ENCODE data around the gene RYR2. TPM values are rescaled to one million over a fixed set of nuclear protein-coding genes. Genes with fewer than 3 reads are reported as not detected.
A peak's percentile ranks its signal among the peaks of the same experiment; 100 is the strongest.
"Not testable (repeated sequence)": the region's sequence is repeated elsewhere in the genome, so short reads cannot be mapped to it uniquely, and the experiment has no call there.

The RYR2 gene
- total and polyA plus RNA-seq, 2 donors = 0.21 to 0.38 TPM

GRCh38 chr1:237843516-237843915, 801.5 kb downstream of the RYR2 start:
- H3K9me3 ChIP-seq (ENCODE audit: control insufficient read depth in 2 of 2, insufficient read depth in 1 of 2, low read length in 1 of 2); H3K4me1 ChIP-seq (ENCODE audit: control insufficient read depth in 2 of 2, insufficient read depth in 2 of 2, low read length in 2 of 2); H3K27ac ChIP-seq (ENCODE audit: low read depth in 1 of 2, low read length in 1 of 2); DNase-seq (ENCODE audit: low read depth in 6 of 9, low spot score in 9 of 9); H3K27me3 ChIP-seq (ENCODE audit: control insufficient read depth in 2 of 2, insufficient read depth in 1 of 2, low read length in 1 of 2); H3K36me3 ChIP-seq (ENCODE audit: control insufficient read depth in 2 of 2, insufficient read depth in 2 of 2, low read length in 1 of 2); H3K4me3 ChIP-seq (ENCODE audit: low read length in 2 of 2): not testable (repeated sequence)
- WGBS = 93% methylated on average over 3 of the region's 3 CpGs

GRCh38 chr1:237851210-237851845, 809.3 kb downstream of the RYR2 start:
- DNase-seq (ENCODE audit: low read depth in 6 of 9, low spot score in 9 of 9) = peak in 3 of 9 donors; percentile 2 to 30 (median 15)
- no peaks in the 10 kb centered on the region for H3K36me3 ChIP-seq (ENCODE audit: control insufficient read depth in 2 of 2, insufficient read depth in 2 of 2, low read length in 1 of 2)
- no peaks in the 10 kb centered on the region for H3K9me3 ChIP-seq (ENCODE audit: control insufficient read depth in 2 of 2, insufficient read depth in 1 of 2, low read length in 1 of 2)
- 39% methylated on average over 6 of the region's 6 CpGs for WGBS
- H3K4me3 ChIP-seq (ENCODE audit: low read length in 2 of 2) = no peak overlapping the region
- H3K27me3 ChIP-seq (ENCODE audit: control insufficient read depth in 2 of 2, insufficient read depth in 1 of 2, low read length in 1 of 2) = no peaks in the 10 kb centered on the region
- no peak overlapping the region for H3K27ac ChIP-seq (ENCODE audit: low read depth in 1 of 2, low read length in 1 of 2)
- no peaks in the 10 kb centered on the region for H3K4me1 ChIP-seq (ENCODE audit: control insufficient read depth in 2 of 2, insufficient read depth in 2 of 2, low read length in 2 of 2)

- 57% methylated on average over 3 of the region's 3 CpGs for WGBS
- Histone ChIP-seq H3K4me1 (ENCODE audit: control insufficient read depth in 2 of 2, insufficient read depth in 2 of 2, low read length in 2 of 2) (no peaks in the 10 kb centered on the region), H3K27ac (ENCODE audit: low read depth in 1 of 2, low read length in 1 of 2) (no peak overlapping the region), H3K27me3 (ENCODE audit: control insufficient read depth in 2 of 2, insufficient read depth in 1 of 2, low read length in 1 of 2) (no peaks in the 10 kb centered on the region), H3K9me3 (ENCODE audit: control insufficient read depth in 2 of 2, insufficient read depth in 1 of 2, low read length in 1 of 2) (no peaks in the 10 kb centered on the region), H3K36me3 (ENCODE audit: control insufficient read depth in 2 of 2, insufficient read depth in 2 of 2, low read length in 1 of 2) (no peaks in the 10 kb centered on the region), H3K4me3 (ENCODE audit: low read length in 2 of 2) (no peak overlapping the region)
- DNase-seq (ENCODE audit: low read depth in 6 of 9, low spot score in 9 of 9) = no peak
Observed at GRCh38 chr1:237852342-237852741, 810.4 kb downstream of the RYR2 start.

GRCh38 chr1:237857455-237857854, 815.5 kb downstream of the RYR2 start:
- Histone ChIP-seq H3K4me1 (ENCODE audit: control insufficient read depth in 2 of 2, insufficient read depth in 2 of 2, low read length in 2 of 2) (no peaks in the 10 kb centered on the region), H3K4me3 (ENCODE audit: low read length in 2 of 2) (no peak overlapping the region), H3K9me3 (ENCODE audit: control insufficient read depth in 2 of 2, insufficient read depth in 1 of 2, low read length in 1 of 2) (no peaks in the 10 kb centered on the region), H3K36me3 (ENCODE audit: control insufficient read depth in 2 of 2, insufficient read depth in 2 of 2, low read length in 1 of 2) (no peaks in the 10 kb centered on the region), H3K27me3 (ENCODE audit: control insufficient read depth in 2 of 2, insufficient read depth in 1 of 2, low read length in 1 of 2) (no peaks in the 10 kb centered on the region), H3K27ac (ENCODE audit: low read depth in 1 of 2, low read length in 1 of 2) (no peak overlapping the region)
- no peak for DNase-seq (ENCODE audit: low read depth in 6 of 9, low spot score in 9 of 9)
- WGBS = 97% methylated on average over 7 of the region's 7 CpGs

GRCh38 chr1:237858992-237859391, 817.0 kb downstream of the RYR2 start:
- H3K27me3 ChIP-seq (ENCODE audit: control insufficient read depth in 2 of 2, insufficient read depth in 1 of 2, low read length in 1 of 2) = no peaks in the 10 kb centered on the region
- H3K4me3 ChIP-seq (ENCODE audit: low read length in 2 of 2) = no peak overlapping the region
- WGBS = 91% methylated on average over 4 of the region's 4 CpGs
- no peaks in the 10 kb centered on the region for H3K36me3 ChIP-seq (ENCODE audit: control insufficient read depth in 2 of 2, insufficient read depth in 2 of 2, low read length in 1 of 2)
- H3K27ac ChIP-seq (ENCODE audit: low read depth in 1 of 2, low read length in 1 of 2) = no peak overlapping the region
- H3K9me3 ChIP-seq (ENCODE audit: control insufficient read depth in 2 of 2, insufficient read depth in 1 of 2, low read length in 1 of 2) = no peaks in the 10 kb centered on the region
- H3K4me1 ChIP-seq (ENCODE audit: control insufficient read depth in 2 of 2, insufficient read depth in 2 of 2, low read length in 2 of 2) = no peaks in the 10 kb centered on the region
- DNase-seq (ENCODE audit: low read depth in 6 of 9, low spot score in 9 of 9) = no peak

- Histone ChIP-seq H3K9me3 (ENCODE audit: control insufficient read depth in 2 of 2, insufficient read depth in 1 of 2, low read length in 1 of 2) (no peaks in the 10 kb centered on the region), H3K4me1 (ENCODE audit: control insufficient read depth in 2 of 2, insufficient read depth in 2 of 2, low read length in 2 of 2) (peaks cover 0 to 6% of the 10 kb centered on the region in 2 donors), H3K27me3 (ENCODE audit: control insufficient read depth in 2 of 2, insufficient read depth in 1 of 2, low read length in 1 of 2) (no peaks in the 10 kb centered on the region), H3K36me3 (ENCODE audit: control insufficient read depth in 2 of 2, insufficient read depth in 2 of 2, low read length in 1 of 2) (no peaks in the 10 kb centered on the region), H3K27ac (ENCODE audit: low read depth in 1 of 2, low read length in 1 of 2) (no peak overlapping the region), H3K4me3 (ENCODE audit: low read length in 2 of 2) (no peak overlapping the region)
- 84% methylated on average over 8 of the region's 8 CpGs for WGBS
- DNase-seq (ENCODE audit: low read depth in 6 of 9, low spot score in 9 of 9) = no peak
Observed at GRCh38 chr1:237861944-237862343, 820.0 kb downstream of the RYR2 start.

GRCh38 chr1:237863234-237863633, 821.2 kb downstream of the RYR2 start:
- Histone ChIP-seq H3K9me3 (ENCODE audit: control insufficient read depth in 2 of 2, insufficient read depth in 1 of 2, low read length in 1 of 2) (no peaks in the 10 kb centered on the region), H3K36me3 (ENCODE audit: control insufficient read depth in 2 of 2, insufficient read depth in 2 of 2, low read length in 1 of 2) (no peaks in the 10 kb centered on the region), H3K4me1 (ENCODE audit: control insufficient read depth in 2 of 2, insufficient read depth in 2 of 2, low read length in 2 of 2) (peaks cover 0 to 6% of the 10 kb centered on the region in 2 donors), H3K27me3 (ENCODE audit: control insufficient read depth in 2 of 2, insufficient read depth in 1 of 2, low read length in 1 of 2) (no peaks in the 10 kb centered on the region), H3K4me3 (ENCODE audit: low read length in 2 of 2) (no peak overlapping the region), H3K27ac (ENCODE audit: low read depth in 1 of 2, low read length in 1 of 2) (no peak overlapping the region)
- no peak for DNase-seq (ENCODE audit: low read depth in 6 of 9, low spot score in 9 of 9)
- WGBS = 94% methylated on average over 2 of the region's 2 CpGs

GRCh38 chr1:237864338-237865244, 822.6 kb downstream of the RYR2 start:
- WGBS = 11% methylated on average over 25 of the region's 25 CpGs
- H3K36me3 ChIP-seq (ENCODE audit: control insufficient read depth in 2 of 2, insufficient read depth in 2 of 2, low read length in 1 of 2) = no peaks in the 10 kb centered on the region
- H3K27me3 ChIP-seq (ENCODE audit: control insufficient read depth in 2 of 2, insufficient read depth in 1 of 2, low read length in 1 of 2) = no peaks in the 10 kb centered on the region
- no peak overlapping the region for H3K27ac ChIP-seq (ENCODE audit: low read depth in 1 of 2, low read length in 1 of 2)
- H3K4me3 ChIP-seq (ENCODE audit: low read length in 2 of 2) = no peak overlapping the region
- H3K9me3 ChIP-seq (ENCODE audit: control insufficient read depth in 2 of 2, insufficient read depth in 1 of 2, low read length in 1 of 2) = no peaks in the 10 kb centered on the region
- H3K4me1 ChIP-seq (ENCODE audit: control insufficient read depth in 2 of 2, insufficient read depth in 2 of 2, low read length in 2 of 2) = peaks cover 0 to 6% of the 10 kb centered on the region in 2 donors
- peak in 4 of 9 donors; percentile 1 to 32 (median 20) for DNase-seq (ENCODE audit: low read depth in 6 of 9, low spot score in 9 of 9)

GRCh38 chr1:237867380-237867888, 825.5 kb downstream of the RYR2 start:
- Histone ChIP-seq H3K36me3 (ENCODE audit: control insufficient read depth in 2 of 2, insufficient read depth in 2 of 2, low read length in 1 of 2) (no peaks in the 10 kb centered on the region), H3K4me1 (ENCODE audit: control insufficient read depth in 2 of 2, insufficient read depth in 2 of 2, low read length in 2 of 2) (peaks cover 0 to 6% of the 10 kb centered on the region in 2 donors), H3K9me3 (ENCODE audit: control insufficient read depth in 2 of 2, insufficient read depth in 1 of 2, low read length in 1 of 2) (no peaks in the 10 kb centered on the region), H3K27ac (ENCODE audit: low read depth in 1 of 2, low read length in 1 of 2) (no peak overlapping the region), H3K27me3 (ENCODE audit: control insufficient read depth in 2 of 2, insufficient read depth in 1 of 2, low read length in 1 of 2) (no peaks in the 10 kb centered on the region), H3K4me3 (ENCODE audit: low read length in 2 of 2) (no peak overlapping the region)
- 100% methylated on average over 1 of the region's 1 CpG for WGBS
- DNase-seq (ENCODE audit: low read depth in 6 of 9, low spot score in 9 of 9) = no peak
